Measurements from ENCODE around the gene PDZD11. TPM values are rescaled to one million over a fixed set of nuclear protein-coding genes. Genes with fewer than 3 reads are reported as not detected.

The PDZD11 gene
- total RNA-seq, 1 experiment from 2014 or later, result 102 TPM

- in situ Hi-C loops (cut with HindIII; ENCODE audit: low pct_unique_long_range_greater_than_20kb, low sequenced_read_pairs) (no loop called here), intact Hi-C loops (cut with micrococcal nuclease; ENCODE audit: unreplicated experiment) (no loop called here)
- H3K36me3 ChIP-seq (ENCODE audit: control insufficient read depth, insufficient read depth, low read length), result no peaks in the 10 kb centered on the region
- no peak overlapping the region for H3K4me3 ChIP-seq (ENCODE audit: low read depth in 2 of 2, low read length in 2 of 2)
- H3K27me3 ChIP-seq (ENCODE audit: control insufficient read depth, insufficient read depth, low read length), result peaks cover 4% of the 10 kb centered on the region; the same call in 1 of the 2 replicates
- CTCF ChIA-PET, result no interaction called here
- no peaks in the 10 kb centered on the region for H3K9me3 ChIP-seq (ENCODE audit: control insufficient read depth, insufficient read depth, low read depth, low read length)
- no peak for DNase-seq (ENCODE audit: low read depth, low spot score)
- H3K27ac ChIP-seq (ENCODE audit: low read length), result no peak overlapping the region
- TF ChIP-seq CTCF (IDR thresholded peaks at IDR 0.05) (no peak), TCF7L2 (IDR thresholded peaks at IDR 0.05; ENCODE audit: low read depth, low read length) (no peak), REST (IDR thresholded peaks at IDR 0.05; ENCODE audit: insufficient read depth in 1 of 2, low read depth in 2 of 2, low read length in 1 of 2) (no peak), POLR2AphosphoS5 (IDR thresholded peaks at IDR 0.05; ENCODE audit: low read depth, low read length) (no peak), SIN3A (IDR thresholded peaks at IDR 0.05; ENCODE audit: borderline replicate concordance, insufficient read depth, low read depth, low read length) (no peak)
- H3K4me1 ChIP-seq (ENCODE audit: control insufficient read depth, insufficient read depth, low read length), result no peaks in the 10 kb centered on the region
- BruUV-seq (replicated peaks), result no TSS peak
- POLR2A ChIA-PET, result interaction anchor here (0.6 kb wide), 1 partner anchor 111 kb away, joined by 11 read pairs; no protein-coding TSS in a partner anchor
- ATAC-seq, result no peak
Measured at GRCh38 chrX:70253377-70254062, 36.2 kb downstream of the PDZD11 start.

- Histone ChIP-seq H3K36me3 (ENCODE audit: control insufficient read depth, insufficient read depth, low read length) (no peaks in the 10 kb centered on the region), H3K27ac (ENCODE audit: low read length) (no peak overlapping the region), H3K27me3 (ENCODE audit: control insufficient read depth, insufficient read depth, low read length) (peaks cover 4% of the 10 kb centered on the region; the same call in 1 of the 2 replicates), H3K4me3 (ENCODE audit: low read depth in 2 of 2, low read length in 2 of 2) (no peak overlapping the region), H3K4me1 (ENCODE audit: control insufficient read depth, insufficient read depth, low read length) (no peaks in the 10 kb centered on the region), H3K9me3 (ENCODE audit: control insufficient read depth, insufficient read depth, low read depth, low read length) (no peaks in the 10 kb centered on the region)
- POLR2A ChIA-PET, result no interaction called here
- TF ChIP-seq REST (IDR thresholded peaks at IDR 0.05; ENCODE audit: insufficient read depth in 1 of 2, low read depth in 2 of 2, low read length in 1 of 2) (no peak), POLR2AphosphoS5 (IDR thresholded peaks at IDR 0.05; ENCODE audit: low read depth, low read length) (no peak), TCF7L2 (IDR thresholded peaks at IDR 0.05; ENCODE audit: low read depth, low read length) (no peak), CTCF (IDR thresholded peaks at IDR 0.05) (no peak), SIN3A (IDR thresholded peaks at IDR 0.05; ENCODE audit: borderline replicate concordance, insufficient read depth, low read depth, low read length) (no peak)
- CTCF ChIA-PET, result no interaction called here
- intact Hi-C loops (cut with micrococcal nuclease; ENCODE audit: unreplicated experiment), result no loop called here
- ATAC-seq (no peak), DNase-seq (ENCODE audit: low read depth, low spot score) (no peak)
- no TSS peak for BruUV-seq (replicated peaks)
- in situ Hi-C loops (cut with HindIII; ENCODE audit: low pct_unique_long_range_greater_than_20kb, low sequenced_read_pairs), result no loop called here
Measured at GRCh38 chrX:70252491-70252890, 37.2 kb downstream of the PDZD11 start.

All from Panc1 (cell line).